ENCODE measurements around the gene TNS4. TPM values are rescaled to one million over a fixed set of nuclear protein-coding genes. Genes with fewer than 3 reads are reported as not detected.
A peak's percentile ranks its signal among the peaks of the same experiment; 100 is the strongest.

Gene TNS4
- total RNA-seq, 1 experiment from 2014 or later: not detected

DNA sequence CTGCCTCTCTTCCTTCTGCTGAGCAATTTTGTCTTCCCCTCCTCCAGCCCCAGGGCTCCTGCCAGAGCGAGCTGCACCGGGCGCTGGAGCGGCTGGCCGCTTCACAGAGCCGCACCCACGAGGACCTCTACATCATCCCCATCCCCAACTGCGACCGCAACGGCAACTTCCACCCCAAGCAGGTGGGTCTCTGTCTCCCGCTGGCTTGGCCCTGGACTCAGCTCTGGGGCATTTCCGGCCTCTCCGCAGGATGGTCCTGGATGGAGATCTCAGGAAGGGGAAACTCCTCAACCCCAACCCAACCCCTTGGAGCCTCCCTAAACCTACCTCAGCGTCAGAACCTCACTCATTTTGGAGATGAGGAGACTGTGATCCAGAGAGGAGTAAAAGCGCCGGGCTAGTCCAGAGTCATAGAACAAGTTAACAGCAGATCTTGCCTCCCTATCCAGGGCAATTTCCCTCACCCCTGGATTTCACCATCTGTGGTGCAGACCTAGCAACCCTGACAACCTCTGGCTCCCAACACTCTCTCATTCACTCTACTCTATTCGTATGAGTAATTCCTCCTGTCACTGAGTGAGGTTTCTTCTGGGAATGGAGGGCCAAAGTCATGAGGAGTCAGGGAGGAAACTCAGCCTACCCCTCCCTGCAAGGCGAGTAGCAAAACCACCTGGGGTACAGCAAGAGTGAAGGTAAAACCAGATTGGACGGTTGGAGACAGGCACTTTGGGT lies 47.4 kb downstream of the TNS4 start:
- no peak for DNase-seq (ENCODE audit: low read depth)
- in situ Hi-C loops (cut with HindIII; ENCODE audit: low pct_unique_long_range_greater_than_20kb, low sequenced_read_pairs): no loop called here

DNA sequence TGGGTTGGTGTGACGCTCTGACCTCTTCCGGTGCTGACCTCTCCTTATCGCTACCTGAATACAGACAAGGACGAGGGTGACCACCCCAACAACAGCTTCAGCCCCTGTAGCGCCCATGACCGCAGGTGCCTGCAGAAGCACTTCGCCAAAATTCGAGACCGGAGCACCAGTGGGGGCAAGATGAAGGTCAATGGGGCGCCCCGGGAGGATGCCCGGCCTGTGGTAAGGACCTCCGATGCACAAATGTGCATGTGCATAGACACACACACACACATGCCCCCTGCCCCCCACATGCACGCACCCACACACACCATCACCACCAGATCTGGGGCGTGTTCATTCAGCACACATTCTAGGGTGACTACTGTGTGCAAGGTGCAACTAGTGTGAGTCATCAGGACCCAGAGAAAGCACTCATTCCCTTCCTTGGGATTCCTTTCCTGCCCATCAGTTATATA lies 48.5 kb downstream of the TNS4 start:
- in situ Hi-C loops (cut with HindIII; ENCODE audit: low pct_unique_long_range_greater_than_20kb, low sequenced_read_pairs): no loop called here
- no peak for DNase-seq (ENCODE audit: low read depth)

DNA sequence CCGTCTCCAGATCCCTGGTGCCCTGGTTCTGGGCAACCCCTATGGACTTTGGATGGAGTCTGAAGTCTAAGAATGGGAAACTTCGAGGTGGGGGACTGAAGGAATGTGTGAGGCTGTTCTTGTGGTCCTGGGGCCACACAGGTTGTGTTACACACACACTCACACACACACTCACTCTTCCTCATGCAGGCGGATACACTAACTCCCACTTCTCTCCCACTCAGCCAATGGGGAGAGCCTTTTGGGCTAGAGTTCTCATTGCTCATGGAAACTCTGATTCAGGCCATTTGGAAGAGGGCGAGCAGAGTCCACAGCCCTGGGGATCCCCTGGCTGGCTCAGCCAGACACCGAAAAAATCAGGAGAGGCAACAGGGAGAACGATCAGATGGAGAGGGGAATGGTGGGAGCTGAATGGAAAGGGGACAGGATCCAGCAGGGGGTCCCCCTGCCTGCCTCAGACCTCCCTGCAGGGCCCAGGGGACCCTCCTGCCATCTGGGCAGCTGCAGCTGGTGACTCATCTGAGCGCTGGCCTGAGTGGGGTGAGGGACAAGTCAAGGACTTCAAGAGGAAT lies 49.1 kb downstream of the TNS4 start:
- DNase-seq (ENCODE audit: low read depth): peak; percentile 33
- in situ Hi-C loops (cut with HindIII; ENCODE audit: low pct_unique_long_range_greater_than_20kb, low sequenced_read_pairs): no loop called here

DNA sequence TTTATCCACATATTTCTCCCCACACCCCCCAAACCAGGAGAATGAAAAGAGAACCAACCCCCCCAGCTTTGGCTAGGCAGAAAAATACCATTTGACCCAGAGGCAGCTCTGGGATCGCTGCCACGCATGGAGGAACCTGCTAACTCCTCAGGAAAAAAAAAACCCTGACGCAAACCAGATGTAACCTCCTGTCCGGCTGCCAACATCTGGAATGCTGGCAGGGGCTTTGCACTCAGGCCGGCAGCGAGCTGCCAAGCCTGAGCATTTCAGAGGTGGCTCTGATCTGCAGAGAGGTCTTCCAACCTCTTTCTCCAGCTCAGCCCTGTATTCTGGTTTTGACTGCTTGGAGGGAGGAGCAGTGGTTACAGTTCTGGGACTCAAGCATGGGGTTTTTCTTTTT lies 50.0 kb downstream of the TNS4 start:
- DNase-seq (ENCODE audit: low read depth): no peak
- in situ Hi-C loops (cut with HindIII; ENCODE audit: low pct_unique_long_range_greater_than_20kb, low sequenced_read_pairs): no loop called here

DNA sequence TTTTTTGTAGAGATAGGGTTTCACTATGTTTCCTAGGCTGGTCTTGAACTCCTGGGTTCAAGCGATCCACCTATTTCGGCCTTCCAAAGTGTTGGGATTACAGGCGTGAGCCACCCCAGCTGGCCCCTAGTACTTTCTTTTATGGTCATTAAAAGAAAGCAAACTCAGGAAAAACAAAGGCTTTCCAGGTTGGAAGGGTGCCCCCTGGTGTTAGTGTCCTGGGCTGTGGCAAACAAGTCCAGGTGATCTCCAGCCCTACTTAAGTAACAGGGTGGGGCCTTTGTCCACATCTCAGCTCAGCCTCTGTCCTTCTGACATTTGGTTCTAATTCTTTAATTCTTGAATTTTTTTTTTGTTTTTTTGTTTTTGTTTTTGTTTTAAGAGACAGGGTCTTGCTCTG lies 51.2 kb downstream of the TNS4 start:
- in situ Hi-C loops (cut with HindIII; ENCODE audit: low pct_unique_long_range_greater_than_20kb, low sequenced_read_pairs): no loop called here
- DNase-seq (ENCODE audit: low read depth): peak; percentile 39

DNA sequence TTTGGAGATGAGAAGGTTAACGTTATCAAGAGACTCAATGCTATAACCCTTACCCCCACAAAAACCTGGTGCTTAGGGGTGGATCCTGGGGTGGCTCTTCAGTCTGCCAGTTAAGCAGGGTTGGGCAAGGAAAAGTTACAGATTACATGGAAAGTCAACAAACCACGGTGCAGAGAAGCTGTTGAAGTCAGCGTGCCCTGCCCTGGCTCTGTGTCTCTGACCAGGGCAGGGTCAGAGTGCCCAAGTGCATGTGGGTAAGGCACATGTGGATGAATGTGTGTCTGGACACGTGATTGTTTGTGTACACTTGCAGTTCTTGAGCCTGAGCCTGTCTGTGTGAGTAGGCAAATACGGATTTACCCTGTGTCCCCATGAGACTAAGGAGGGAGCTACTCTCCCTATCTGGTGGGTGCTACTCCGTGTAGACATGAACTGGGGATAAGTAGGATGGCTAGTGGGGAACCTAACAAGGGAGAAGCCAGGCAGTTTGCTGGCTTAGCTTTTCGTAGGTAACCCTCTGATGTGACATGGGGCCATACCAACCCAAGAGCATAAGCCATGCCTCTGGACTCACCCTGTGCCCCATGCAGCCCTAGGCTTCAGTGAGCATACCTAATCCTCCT lies 52.7 kb downstream of the TNS4 start:
- in situ Hi-C loops (cut with HindIII; ENCODE audit: low pct_unique_long_range_greater_than_20kb, low sequenced_read_pairs): no loop called here
- peak; percentile 95 for DNase-seq (ENCODE audit: low read depth)

DNA sequence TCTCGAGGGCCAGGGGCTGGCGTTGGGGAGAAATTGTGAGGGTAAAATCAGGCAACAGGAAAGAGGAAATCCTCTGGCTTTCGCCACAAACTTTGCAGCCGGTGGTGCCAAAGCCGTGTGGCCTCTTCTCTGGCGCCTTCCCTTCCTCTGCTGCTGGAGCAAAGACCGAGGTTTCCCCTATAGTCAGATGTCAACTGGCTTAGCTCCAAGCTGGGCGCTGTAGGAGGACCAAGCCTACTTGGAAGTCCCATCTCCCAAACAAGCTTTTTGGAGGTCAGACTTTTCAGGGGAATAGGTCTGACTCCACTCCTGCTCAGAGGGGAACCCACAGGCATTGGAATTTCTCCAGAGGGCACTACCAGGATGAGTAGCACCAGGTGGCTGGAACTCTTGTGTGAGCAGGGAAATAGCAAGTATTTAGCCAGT lies 53.2 kb downstream of the TNS4 start:
- in situ Hi-C loops (cut with HindIII; ENCODE audit: low pct_unique_long_range_greater_than_20kb, low sequenced_read_pairs): no loop called here
- DNase-seq (ENCODE audit: low read depth): no peak

DNA sequence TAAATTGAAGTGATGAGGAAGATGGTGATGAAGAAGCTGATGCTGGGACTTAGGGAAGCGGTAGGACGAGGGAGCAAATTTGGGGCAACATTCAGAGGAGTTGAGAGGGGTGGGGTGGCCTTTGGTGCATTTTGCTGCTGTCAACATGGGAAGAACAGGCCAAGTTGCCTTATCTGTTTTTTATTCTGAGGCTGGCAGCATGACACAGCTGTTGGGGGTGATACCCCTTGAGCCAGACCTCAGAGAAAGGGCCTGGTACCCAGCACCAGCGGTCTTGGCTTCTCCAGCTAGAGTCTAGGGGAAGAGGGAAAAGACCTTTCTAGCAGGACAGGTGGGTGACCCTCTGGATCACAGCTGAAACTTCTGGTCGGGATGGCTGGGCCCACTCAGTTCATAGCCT lies 53.6 kb downstream of the TNS4 start:
- no peak for DNase-seq (ENCODE audit: low read depth)
- in situ Hi-C loops (cut with HindIII; ENCODE audit: low pct_unique_long_range_greater_than_20kb, low sequenced_read_pairs): no loop called here

DNA sequence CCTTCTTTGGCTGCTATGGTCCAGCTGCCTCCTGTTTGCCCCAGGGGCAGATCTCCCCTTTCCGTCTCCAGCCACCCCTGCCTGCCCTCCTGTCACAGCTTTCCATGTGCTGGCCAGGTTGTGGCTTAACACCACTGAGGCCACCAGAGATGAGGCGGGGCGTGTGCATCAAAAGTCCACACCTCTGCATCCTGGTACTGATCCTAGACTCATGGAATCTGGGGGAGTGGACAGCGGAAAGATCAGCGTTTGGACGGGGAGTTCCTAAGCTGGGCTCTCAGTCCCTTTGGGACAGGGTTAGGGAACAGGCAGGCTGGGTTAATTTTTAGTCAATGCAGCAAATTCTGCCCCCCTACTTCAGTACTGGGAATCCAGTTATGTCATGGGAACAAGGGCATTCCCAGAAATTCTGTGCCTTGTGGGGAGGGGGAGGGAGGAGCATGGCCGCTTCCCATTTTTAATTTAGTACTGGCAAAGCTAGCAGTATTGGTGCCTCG lies 54.2 kb downstream of the TNS4 start:
- no peak for DNase-seq (ENCODE audit: low read depth)
- in situ Hi-C loops (cut with HindIII; ENCODE audit: low pct_unique_long_range_greater_than_20kb, low sequenced_read_pairs): no loop called here

DNA sequence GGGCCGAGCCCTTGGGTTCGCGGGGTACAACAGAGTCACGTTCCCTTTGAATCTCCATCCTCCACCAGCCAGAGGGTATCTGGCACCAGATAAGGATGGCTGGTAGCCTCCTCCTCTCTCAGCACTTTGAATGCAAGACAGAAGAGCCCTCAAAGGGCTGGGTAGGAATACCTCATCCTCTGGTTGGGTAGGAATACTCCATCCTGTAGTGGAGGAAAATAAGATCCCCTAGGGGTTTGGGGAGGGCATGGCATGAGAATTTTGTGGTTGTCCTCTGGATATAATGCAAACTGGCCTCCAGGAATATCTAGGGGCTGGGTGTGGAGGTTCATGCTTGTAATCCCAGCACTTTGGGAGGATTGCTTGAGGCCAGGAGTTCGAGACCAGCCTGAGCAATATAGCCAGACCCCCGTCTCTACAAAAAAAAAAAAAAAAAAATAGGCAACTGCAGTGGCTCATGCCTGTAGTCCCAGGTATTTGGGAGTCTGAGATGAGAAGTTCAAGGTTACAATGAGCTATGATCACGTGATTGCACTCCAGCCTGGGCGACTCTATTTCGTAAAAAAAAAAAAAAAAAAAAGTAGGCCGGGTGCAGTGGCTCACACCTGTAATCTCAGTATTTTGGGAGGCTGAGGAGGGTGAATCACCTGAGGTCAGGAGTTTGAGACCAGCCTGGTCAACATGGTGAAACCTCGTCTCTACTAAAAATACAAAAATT lies 55.5 kb downstream of the TNS4 start:
- no peak for DNase-seq (ENCODE audit: low read depth)
- in situ Hi-C loops (cut with HindIII; ENCODE audit: low pct_unique_long_range_greater_than_20kb, low sequenced_read_pairs): no loop called here

DNA sequence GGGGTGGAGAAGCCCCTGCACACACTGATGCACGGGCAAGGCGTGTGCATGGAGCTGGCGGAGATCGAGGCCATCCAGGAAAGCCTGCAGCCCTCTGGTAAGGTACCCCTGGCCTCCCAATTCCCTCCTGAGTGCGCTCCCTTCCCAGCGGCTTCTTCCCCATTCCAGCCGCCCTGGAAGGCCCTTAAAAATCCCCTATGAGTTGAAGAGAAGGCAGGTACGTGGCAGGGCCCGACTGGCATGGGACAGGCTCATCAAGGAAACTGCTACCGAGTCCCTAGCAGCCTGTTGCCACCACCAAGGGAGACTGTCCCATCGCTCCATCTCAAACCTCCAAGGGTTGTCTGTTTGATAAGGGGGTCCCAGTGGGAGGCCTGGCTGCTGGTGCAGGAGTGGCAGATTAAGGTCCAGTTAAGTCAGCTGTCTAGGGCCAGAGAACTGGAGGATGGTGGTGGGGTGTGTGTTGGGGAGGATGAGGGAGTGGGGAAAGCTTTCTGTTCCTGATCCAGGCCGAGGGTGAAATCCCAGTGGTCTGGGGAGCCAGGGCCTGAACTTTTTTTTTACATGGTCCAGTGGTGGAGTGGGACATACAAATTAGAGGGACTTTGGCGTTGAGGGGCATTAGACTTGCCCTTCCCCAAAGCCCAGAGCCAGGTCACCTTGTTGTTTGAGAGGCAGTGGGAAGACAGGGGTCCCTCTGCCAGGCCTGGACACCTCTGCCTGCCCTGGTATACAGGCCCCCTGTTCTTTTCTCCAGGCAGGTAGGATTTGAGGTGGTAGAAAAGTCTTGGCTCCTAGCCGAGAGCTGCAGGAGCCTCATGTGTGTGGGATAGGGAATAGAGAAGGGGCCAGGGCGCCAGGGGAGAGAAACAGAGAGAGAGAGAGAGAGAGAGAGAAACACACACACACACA lies 57.2 kb downstream of the TNS4 start:
- in situ Hi-C loops (cut with HindIII; ENCODE audit: low pct_unique_long_range_greater_than_20kb, low sequenced_read_pairs): no loop called here
- peak; percentile 71 for DNase-seq (ENCODE audit: low read depth)

DNA sequence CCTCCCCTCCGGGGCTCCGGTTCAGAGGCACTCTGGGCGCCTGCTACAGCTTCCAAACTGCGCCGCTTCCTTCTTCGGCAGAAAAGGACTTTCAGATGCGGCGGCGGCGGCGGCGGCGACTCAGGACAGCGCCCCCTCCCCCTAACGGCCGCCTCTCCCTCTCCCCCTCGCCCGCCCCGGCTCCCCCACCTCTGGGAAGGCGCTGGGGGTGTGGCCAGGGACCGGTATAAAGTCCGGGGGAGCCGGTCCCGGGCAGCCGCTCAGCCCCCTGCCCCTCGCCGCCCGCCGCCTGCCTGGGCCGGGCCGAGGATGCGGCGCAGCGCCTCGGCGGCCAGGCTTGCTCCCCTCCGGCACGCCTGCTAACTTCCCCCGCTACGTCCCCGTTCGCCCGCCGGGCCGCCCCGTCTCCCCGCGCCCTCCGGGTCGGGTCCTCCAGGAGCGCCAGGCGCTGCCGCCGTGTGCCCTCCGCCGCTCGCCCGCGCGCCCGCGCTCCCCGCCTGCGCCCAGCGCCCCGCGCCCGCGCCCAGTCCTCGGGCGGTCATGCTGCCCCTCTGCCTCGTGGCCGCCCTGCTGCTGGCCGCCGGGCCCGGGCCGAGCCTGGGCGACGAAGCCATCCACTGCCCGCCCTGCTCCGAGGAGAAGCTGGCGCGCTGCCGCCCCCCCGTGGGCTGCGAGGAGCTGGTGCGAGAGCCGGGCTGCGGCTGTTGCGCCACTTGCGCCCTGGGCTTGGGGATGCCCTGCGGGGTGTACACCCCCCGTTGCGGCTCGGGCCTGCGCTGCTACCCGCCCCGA lies 58.0 kb downstream of the TNS4 start, which contains the start of gene IGFBP4:
IGFBP4 (plus strand) TSS at position 255 of the 792 bp plus-strand sequence; CDS start at position 541, 286 bp downstream.
- in situ Hi-C loops (cut with HindIII; ENCODE audit: low pct_unique_long_range_greater_than_20kb, low sequenced_read_pairs): no loop called here
- peak; percentile 71 for DNase-seq (ENCODE audit: low read depth)

DNA sequence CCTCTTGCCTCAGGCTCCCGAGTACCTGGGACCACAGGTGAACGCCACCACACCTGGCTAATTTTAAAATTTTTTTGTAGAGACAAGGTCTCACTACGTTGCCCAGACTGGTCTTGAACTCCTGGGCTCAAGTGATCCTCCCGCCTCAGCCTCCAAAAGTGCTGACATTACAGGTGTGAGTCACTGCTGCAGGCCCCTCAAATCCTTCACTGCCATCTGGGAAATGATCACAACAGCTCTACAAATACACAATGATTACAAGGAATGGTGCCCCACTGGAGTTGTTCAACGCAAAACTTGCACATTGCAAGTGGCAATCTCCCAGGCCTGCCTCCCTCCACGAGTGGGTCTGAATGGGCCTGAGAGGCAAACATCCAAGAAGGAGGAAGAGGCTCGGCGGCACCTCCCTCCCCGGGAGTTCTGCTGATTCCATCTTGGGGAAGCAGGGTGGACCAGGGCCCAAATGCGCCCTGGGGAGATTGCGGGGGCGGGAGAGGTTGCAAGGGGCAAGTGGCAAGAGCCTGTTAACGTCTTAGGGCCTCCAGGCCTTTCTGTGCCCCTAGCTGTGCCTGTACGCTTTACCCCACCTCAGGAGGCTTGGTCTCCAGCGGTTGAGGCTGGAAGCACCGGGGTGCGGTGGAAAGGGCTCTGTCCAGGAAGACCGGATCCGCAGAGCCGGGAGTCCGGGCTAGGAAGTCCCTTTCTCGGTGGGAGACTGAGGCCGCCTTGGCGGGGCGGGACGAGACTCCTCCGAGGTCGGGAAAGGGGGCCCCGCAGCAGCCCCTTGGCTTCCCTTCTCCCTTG lies 58.8 kb downstream of the TNS4 start:
- in situ Hi-C loops (cut with HindIII; ENCODE audit: low pct_unique_long_range_greater_than_20kb, low sequenced_read_pairs): no loop called here
- peak; percentile 55 for DNase-seq (ENCODE audit: low read depth)

DNA sequence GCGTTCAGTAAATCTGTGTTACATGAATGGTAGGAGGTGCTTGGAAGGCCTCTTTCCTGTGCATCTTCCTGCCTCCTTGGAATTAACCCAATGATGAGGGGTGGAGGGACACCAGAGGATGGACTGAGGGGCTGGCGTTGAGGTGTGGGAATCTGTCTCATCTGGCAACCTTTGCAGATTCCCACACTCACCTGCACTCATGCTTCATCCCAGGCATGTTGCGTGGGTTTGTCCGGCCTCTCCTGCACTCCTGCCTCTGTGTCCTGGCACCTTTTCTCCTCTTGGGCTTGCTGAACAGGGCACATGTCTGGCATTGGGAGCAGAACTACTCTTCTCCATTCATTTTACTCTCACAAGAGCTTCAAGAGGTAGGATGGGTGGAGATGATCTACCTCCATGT lies 61.3 kb downstream of the TNS4 start:
- DNase-seq (ENCODE audit: low read depth): no peak
- in situ Hi-C loops (cut with HindIII; ENCODE audit: low pct_unique_long_range_greater_than_20kb, low sequenced_read_pairs): no loop called here

DNA sequence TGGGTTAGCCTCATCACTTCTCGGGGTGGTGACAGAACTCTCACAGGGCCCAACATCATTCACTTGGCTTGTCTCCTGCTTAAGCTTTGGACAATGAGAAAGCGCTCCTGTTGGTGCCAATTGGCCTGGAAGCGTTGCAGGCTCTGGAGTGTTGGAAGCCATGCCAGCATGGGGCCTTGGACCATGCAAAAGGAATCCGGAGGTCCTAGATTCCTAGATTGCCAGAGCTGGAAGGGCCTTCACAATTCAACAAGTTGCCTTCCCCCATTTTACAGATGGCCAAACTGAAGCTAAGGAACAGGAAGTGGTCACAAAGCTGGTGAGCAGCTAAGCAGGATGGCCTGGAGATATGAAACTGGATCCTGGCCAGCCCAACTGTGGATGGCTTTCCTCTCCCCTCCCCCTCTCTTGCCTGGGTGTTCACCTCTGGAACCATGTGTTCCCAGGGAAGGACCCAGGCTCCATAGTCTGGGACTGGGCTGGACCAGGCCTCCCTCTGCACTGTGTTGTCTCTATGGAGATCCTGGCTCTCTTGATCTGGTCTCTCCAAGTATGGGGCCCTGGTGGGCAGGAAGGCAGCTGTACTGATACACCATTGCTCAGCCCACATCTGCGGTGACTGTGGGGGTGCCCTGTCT lies 64.2 kb downstream of the TNS4 start:
- in situ Hi-C loops (cut with HindIII; ENCODE audit: low pct_unique_long_range_greater_than_20kb, low sequenced_read_pairs): no loop called here
- no peak for DNase-seq (ENCODE audit: low read depth)

DNA sequence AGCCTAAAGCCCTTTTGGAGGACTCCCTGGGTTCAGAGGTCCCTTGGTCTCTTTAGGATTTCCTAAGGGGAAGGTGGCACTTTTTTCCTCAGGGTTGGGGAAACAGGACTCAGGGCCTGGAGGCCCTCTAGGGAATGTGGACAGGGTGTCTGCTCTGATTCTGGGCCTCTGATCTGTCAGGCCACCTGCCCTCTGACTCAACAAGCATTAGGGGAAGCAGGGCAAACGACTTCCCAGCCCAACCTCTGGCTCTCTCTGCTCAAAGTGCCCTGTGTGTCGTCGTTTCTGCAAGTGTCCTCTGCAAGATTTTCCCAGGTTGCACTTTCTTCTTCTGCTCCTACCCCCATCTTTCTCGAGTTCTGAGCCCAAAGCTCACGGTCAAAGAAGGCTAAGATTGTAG lies 64.8 kb downstream of the TNS4 start:
- in situ Hi-C loops (cut with HindIII; ENCODE audit: low pct_unique_long_range_greater_than_20kb, low sequenced_read_pairs): no loop called here
- no peak for DNase-seq (ENCODE audit: low read depth)
